GM23338 (cell line): ENCODE data around the gene C22orf23. TPM values are rescaled to one million over a fixed set of nuclear protein-coding genes. Genes with fewer than 3 reads are reported as not detected.

ENCODE experiments used
- ATAC-seq: fragments of 200-7000 bp; cut with Tn5 transposase; 3 replicates; pipeline ENCODE4 v1.9.1; 2020
- DNase-seq: peaks from one replicate; pipeline ENCODE4 v3.0.0-alpha.2; 2015; ENCODE audit warnings: low spot score
- H2AFZ ChIP-seq: fragments of 200-600 bp; sonication (generic); 2 replicates; pipeline ENCODE4 v1.8.0; 2016; ENCODE audit warnings: antibody characterized with exemption, mild to moderate bottlenecking, moderate library complexity
- H3F3A ChIP-seq: fragments of 200-600 bp; sonication (generic); replicated peaks from 2 replicates; pipeline ENCODE4 v1.8.0; 2017; ENCODE audit warnings: antibody characterized with exemption, mixed run types, low read depth
- H3K27ac ChIP-seq: fragments of 200-600 bp; sonication (generic); 2 replicates; pipeline ENCODE4 v1.6.1; 2016; ENCODE audit warnings: low read depth
- H3K27me3 ChIP-seq: fragments of 200-600 bp; sonication (generic); 2 replicates; pipeline ENCODE4 v1.8.0; 2016; ENCODE audit warnings: mild to moderate bottlenecking, mixed run types, moderate library complexity; ENCODE audit not compliant: insufficient read depth
- H3K36me3 ChIP-seq: fragments of 200-600 bp; sonication (generic); 2 replicates; pipeline ENCODE4 v1.8.0; 2016; ENCODE audit warnings: mild to moderate bottlenecking; ENCODE audit not compliant: insufficient read depth
- H3K4me1 ChIP-seq: fragments of 200-600 bp; sonication (generic); 2 replicates; pipeline ENCODE4 v1.8.0; 2016; ENCODE audit warnings: mild to moderate bottlenecking, moderate library complexity; ENCODE audit not compliant: insufficient read depth
- H3K4me2 ChIP-seq: fragments of 200-600 bp; sonication (generic); 2 replicates; pipeline ENCODE4 v1.7.1; 2017; ENCODE audit warnings: mixed run types
- H3K4me3 ChIP-seq: fragments of 200-600 bp; sonication (generic); 2 replicates; pipeline ENCODE4 v1.6.1; 2016; ENCODE audit warnings: mixed run types
- H3K79me2 ChIP-seq: fragments of 200-600 bp; sonication (generic); replicated peaks from 2 replicates; pipeline ENCODE4 v1.8.0; 2017; ENCODE audit warnings: mild to moderate bottlenecking; ENCODE audit not compliant: insufficient read depth
- H3K9me2 ChIP-seq: fragments of 200-600 bp; sonication (generic); 2 replicates; pipeline ENCODE4 v1.8.0; 2017; ENCODE audit not compliant: insufficient read depth
- H4K20me1 ChIP-seq: fragments of 200-600 bp; sonication (generic); replicated peaks from 2 replicates; pipeline ENCODE4 v1.8.0; 2017; ENCODE audit warnings: mild to moderate bottlenecking; ENCODE audit not compliant: insufficient read depth
- H3K27ac Mint-ChIP-seq: 2 replicates; pipeline ENCODE4 v1.8.0; 2020; ENCODE audit warnings: inconsistent platforms, mild to moderate bottlenecking, moderate library complexity, mixed read lengths
- H3K27me3 Mint-ChIP-seq: 3 replicates; pipeline ENCODE4 v1.8.0; 2022; ENCODE audit warnings: low read depth, mild to moderate bottlenecking, moderate library complexity, mixed read lengths, inconsistent platforms; ENCODE audit not compliant: insufficient read depth, poor library complexity
- H3K36me3 Mint-ChIP-seq: 3 replicates; pipeline ENCODE4 v1.8.0; 2021; ENCODE audit warnings: low read depth, mild to moderate bottlenecking, inconsistent platforms, moderate library complexity, mixed read lengths
- H3K4me1 Mint-ChIP-seq: 3 replicates; pipeline ENCODE4 v1.8.0; 2020; ENCODE audit warnings: mild to moderate bottlenecking, inconsistent platforms, mixed read lengths
- H3K4me3 Mint-ChIP-seq: 3 replicates; pipeline ENCODE4 v1.8.0; 2021; ENCODE audit warnings: moderate library complexity, mild to moderate bottlenecking, inconsistent platforms, mixed read lengths
- H3K9me3 Mint-ChIP-seq: 3 replicates; pipeline ENCODE4 v1.8.0; 2020; ENCODE audit warnings: moderate library complexity, mild to moderate bottlenecking, inconsistent platforms, mixed read lengths
- CREB1 ChIP-seq: fragments of 250-450 bp; sonication (Bioruptor Pico); IDR thresholded peaks from 2 replicates; pipeline ENCODE4 v1.5.0; 2020; ENCODE audit warnings: low read depth, mild to moderate bottlenecking, moderate library complexity
- EZH2phosphoT487 ChIP-seq: fragments of 200-600 bp; sonication (generic); IDR thresholded peaks from one replicate; pipeline ENCODE4 v1.8.1; 2018; ENCODE audit warnings: antibody characterized with exemption; ENCODE audit not compliant: unreplicated experiment
- JUNB ChIP-seq: IDR thresholded peaks from one replicate; pipeline ENCODE4 v1.6.1; 2016; ENCODE audit warnings: antibody characterized with exemption; ENCODE audit not compliant: unreplicated experiment
- NANOG ChIP-seq: IDR thresholded peaks from 2 replicates; pipeline ENCODE4 v1.6.1; 2016; ENCODE audit warnings: antibody characterized with exemption, borderline replicate concordance
- REST ChIP-seq: IDR thresholded peaks from one replicate; pipeline ENCODE4 v1.6.1; 2018; ENCODE audit warnings: antibody characterized with exemption; ENCODE audit not compliant: unreplicated experiment
- STAT1 ChIP-seq: IDR thresholded peaks from one replicate; pipeline ENCODE4 v1.6.1; 2016; ENCODE audit warnings: antibody characterized with exemption; ENCODE audit not compliant: unreplicated experiment
- polyA plus RNA-seq: library from polyadenylated mRNA; unstranded; fragments of >200 nt; fragmentation: Nextera tagmentation; extraction: Ambion mirVana; gene quantifications from 2 replicates; pipeline ENCODE4 v1.2.1, GENCODE V29; 2016
- total RNA-seq: library from RNA; depleted of rRNA; stranded (reverse); fragments of >200 nt; shearing (Covaris generic); gene quantifications from 2 replicates; pipeline ENCODE4 v1.2.3, GENCODE V29; 2014
- TF ChIP-seq, protein P1 (sequence below), 2 experiments: fragments of 200-600 bp in 1 of 2; sonication (generic) in 1 of 2; conservative IDR thresholded peaks; 2 replicates each; pipeline versions ENCODE4 v1.5.1 to v1.6.1; 2016 to 2017; ENCODE audit warnings: antibody characterized with exemption in 2 of 2, low read depth in 2 of 2, mild to moderate bottlenecking in 2 of 2, moderate library complexity in 1 of 2

Gene C22orf23
- total and polyA plus RNA-seq, 2 experiments from 2014 or later: 0.38 TPM; not detected in 1

GRCh38 chr22:37932401-37932800, 21.0 kb downstream of the C22orf23 start (continued):
- TF ChIP-seq REST (no peak), CREB1 (CRISPR knock-in tag) (no peak)
- TF ChIP-seq, protein P1, sequence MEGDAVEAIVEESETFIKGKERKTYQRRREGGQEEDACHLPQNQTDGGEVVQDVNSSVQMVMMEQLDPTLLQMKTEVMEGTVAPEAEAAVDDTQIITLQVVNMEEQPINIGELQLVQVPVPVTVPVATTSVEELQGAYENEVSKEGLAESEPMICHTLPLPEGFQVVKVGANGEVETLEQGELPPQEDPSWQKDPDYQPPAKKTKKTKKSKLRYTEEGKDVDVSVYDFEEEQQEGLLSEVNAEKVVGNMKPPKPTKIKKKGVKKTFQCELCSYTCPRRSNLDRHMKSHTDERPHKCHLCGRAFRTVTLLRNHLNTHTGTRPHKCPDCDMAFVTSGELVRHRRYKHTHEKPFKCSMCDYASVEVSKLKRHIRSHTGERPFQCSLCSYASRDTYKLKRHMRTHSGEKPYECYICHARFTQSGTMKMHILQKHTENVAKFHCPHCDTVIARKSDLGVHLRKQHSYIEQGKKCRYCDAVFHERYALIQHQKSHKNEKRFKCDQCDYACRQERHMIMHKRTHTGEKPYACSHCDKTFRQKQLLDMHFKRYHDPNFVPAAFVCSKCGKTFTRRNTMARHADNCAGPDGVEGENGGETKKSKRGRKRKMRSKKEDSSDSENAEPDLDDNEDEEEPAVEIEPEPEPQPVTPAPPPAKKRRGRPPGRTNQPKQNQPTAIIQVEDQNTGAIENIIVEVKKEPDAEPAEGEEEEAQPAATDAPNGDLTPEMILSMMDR (conservative IDR thresholded peaks at IDR 0.05; ENCODE audit: low read depth in 2 of 2): no peak

GRCh38 chr22:37931893-37932389, 21.5 kb downstream of the C22orf23 start:
- Histone ChIP-seq H4K20me1 (no peaks in the 10 kb centered on the region; the same call in 1 of the 2 replicates), H2AFZ (no peak overlapping the region), H3K4me1 (no peaks in the 10 kb centered on the region), H3K4me3 (no peak overlapping the region), H3K36me3 (no peaks in the 10 kb centered on the region), H3K27me3 (no peaks in the 10 kb centered on the region), H3F3A (0 out of 2 replicates have a peak, but pooled peaks cover 7% of the 10 kb centered on the region), H3K27ac (no peak overlapping the region), H3K9me2 (no peaks in the 10 kb centered on the region), H3K4me2 (no peak overlapping the region), H3K79me2 (no peaks in the 10 kb centered on the region)
- Mint-ChIP-seq H3K36me3 (peaks cover 17% of the 10 kb centered on the region), H3K4me1 (peaks cover 9% of the 10 kb centered on the region), H3K27me3 (peaks cover 8% of the 10 kb centered on the region), H3K9me3 (no peaks in the 10 kb centered on the region), H3K4me3 (no peak overlapping the region), H3K27ac (no peak overlapping the region)
- DNase-seq (no peak), ATAC-seq (no peak)
- no peak for TF ChIP-seq JUNB
- TF ChIP-seq, protein P1 (conservative IDR thresholded peaks at IDR 0.05; ENCODE audit: low read depth in 2 of 2): no peak
- TF ChIP-seq STAT1: no peak
- no peak for TF ChIP-seq NANOG
- no peak for TF ChIP-seq EZH2phosphoT487
